Mesendoderm (in vitro differentiated cells): ENCODE results near the gene SP3.
A peak's percentile ranks its signal among the peaks of the same experiment; 100 is the strongest.

Experiments
- DNase-seq: peaks from one replicate; pipeline ENCODE4 v3.0.0; 2013
- H2AK5ac ChIP-seq: 2 replicates; pipeline ENCODE4 v1.6.1; 2013; ENCODE audit warnings: low read length, inconsistent platforms
- H2BK120ac ChIP-seq: 2 replicates; pipeline ENCODE4 v1.6.1; 2013; ENCODE audit warnings: low read depth, mild to moderate bottlenecking, low read length, moderate library complexity, mixed read lengths
- H2BK15ac ChIP-seq: replicated peaks from 2 replicates; pipeline ENCODE4 v1.6.1; 2013; ENCODE audit warnings: low read depth, mild to moderate bottlenecking, moderate library complexity
- H2BK5ac ChIP-seq: 2 replicates; pipeline ENCODE4 v1.6.1; 2013; ENCODE audit warnings: low read length, inconsistent platforms
- H3K18ac ChIP-seq: 2 replicates; pipeline ENCODE4 v1.6.1; 2013; ENCODE audit warnings: mild to moderate bottlenecking, low read length, mixed read lengths
- H3K23ac ChIP-seq: one replicate; pipeline ENCODE4 v1.6.1; 2013; ENCODE audit warnings: low read length
- H3K27ac ChIP-seq: 2 replicates; pipeline ENCODE4 v1.5.1; 2013; ENCODE audit warnings: low read depth, mild to moderate bottlenecking, inconsistent platforms, low read length, moderate library complexity
- H3K27me3 ChIP-seq: 2 replicates; pipeline ENCODE4 v1.6.1; 2013; ENCODE audit warnings: low read length, control low read depth, mild to moderate bottlenecking, inconsistent platforms; ENCODE audit not compliant: insufficient read depth, poor library complexity
- H3K36me3 ChIP-seq: 2 replicates; pipeline ENCODE4 v1.6.1; 2013; ENCODE audit warnings: low read length, inconsistent platforms; ENCODE audit not compliant: control insufficient read depth, insufficient read depth
- H3K4ac ChIP-seq: one replicate; pipeline ENCODE4 v1.6.1; 2013; ENCODE audit warnings: low read depth, mild to moderate bottlenecking, low read length, moderate library complexity
- H3K4me1 ChIP-seq: 2 replicates; pipeline ENCODE4 v1.6.1; 2013; ENCODE audit warnings: low read depth, low read length, inconsistent platforms; ENCODE audit not compliant: control insufficient read depth
- H3K4me2 ChIP-seq: 2 replicates; pipeline ENCODE4 v1.6.1; 2013; ENCODE audit warnings: low read length
- H3K4me3 ChIP-seq: 2 replicates; pipeline ENCODE4 v1.5.1; 2013; ENCODE audit warnings: mild to moderate bottlenecking, low read length
- H3K56ac ChIP-seq: one replicate; pipeline ENCODE4 v1.6.1; 2013; ENCODE audit warnings: low read length
- H3K79me1 ChIP-seq: 2 replicates; pipeline ENCODE4 v1.6.1; 2013; ENCODE audit warnings: low read length, inconsistent platforms
- H3K79me2 ChIP-seq: 2 replicates; pipeline ENCODE4 v1.6.1; 2013; ENCODE audit warnings: mild to moderate bottlenecking, low read length; ENCODE audit not compliant: control insufficient read depth, insufficient read depth
- H3K9ac ChIP-seq: 2 replicates; pipeline ENCODE4 v1.6.1; 2013; ENCODE audit warnings: low read length, inconsistent platforms
- H4K5ac ChIP-seq: one replicate; pipeline ENCODE4 v1.6.1; 2013; ENCODE audit warnings: low read length
- H4K8ac ChIP-seq: one replicate; pipeline ENCODE4 v1.6.1; 2013; ENCODE audit warnings: low read depth, mild to moderate bottlenecking, control low read depth, low read length, moderate library complexity
- WGBS: extraction: QIAGEN DNeasy Blood & Tissue Kit; methylation state at CpG from one replicate; pipeline ENCODE4 v1.1.7; 2013; ENCODE audit warnings: low lambda C conversion rate, missing lambda C conversion rate; ENCODE audit not compliant: insufficient coverage; ENCODE audit errors: extremely low coverage; 5-methylcytosine and 5-hydroxymethylcytosine counted together

Gene SP3

DNA sequence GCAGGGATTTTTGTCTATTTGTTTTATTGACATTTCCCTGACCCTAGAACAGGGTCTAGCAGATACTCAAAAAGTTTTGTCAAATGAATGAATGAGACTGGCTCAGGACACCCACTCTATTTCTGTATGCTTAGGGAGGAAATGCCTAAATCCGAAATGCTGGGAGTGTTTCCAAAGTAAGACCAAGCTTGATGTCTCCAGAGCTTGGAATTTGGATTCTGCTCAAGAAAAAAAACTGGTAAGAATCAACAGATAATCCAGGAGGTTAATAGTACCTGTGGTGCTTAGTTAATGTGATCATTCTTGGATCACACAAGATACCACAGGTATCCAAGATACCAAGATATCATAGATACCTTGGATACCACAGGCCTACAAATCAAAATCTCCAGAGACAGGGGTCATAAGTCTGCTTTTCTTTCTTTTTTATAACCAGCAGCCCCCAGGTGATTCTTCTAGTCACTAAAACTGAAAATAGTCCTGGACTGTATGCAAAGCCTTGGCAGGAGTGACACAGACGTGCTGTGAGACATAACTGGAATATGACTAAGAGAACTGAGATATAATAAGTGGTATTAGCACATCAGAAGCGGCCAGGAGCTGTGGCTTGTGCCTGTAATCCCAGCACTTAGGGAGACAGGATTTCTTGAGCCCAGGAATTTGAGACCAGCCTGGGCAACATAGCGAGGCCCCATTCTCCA lies 39.9 kb upstream of the SP3 start:
- Histone ChIP-seq H3K27ac (no peak overlapping the region), H3K4me1 (peaks cover 6% of the 10 kb centered on the region), H3K27me3 (no peaks in the 10 kb centered on the region), H3K79me2 (no peaks in the 10 kb centered on the region), H4K5ac (peak overlapping the region; percentile 15), H3K4ac (no peak overlapping the region), H2BK120ac (peak overlapping the region; percentile 92), H3K4me2 (no peak overlapping the region), H3K9ac (no peak overlapping the region), H3K36me3 (no peaks in the 10 kb centered on the region), H2BK5ac (no peak overlapping the region), H3K23ac (peak overlapping the region; percentile 9), H2AK5ac (no peak overlapping the region), H3K4me3 (no peak overlapping the region), H2BK15ac (no peak overlapping the region), H4K8ac (no peak overlapping the region), H3K18ac (peak overlapping the region; percentile 86), H3K56ac (no peak overlapping the region), H3K79me1 (no peaks in the 10 kb centered on the region)
- peak; percentile 46 for DNase-seq
- WGBS, result no CpG with 5 or more reads among the region's 4 CpGs

DNA sequence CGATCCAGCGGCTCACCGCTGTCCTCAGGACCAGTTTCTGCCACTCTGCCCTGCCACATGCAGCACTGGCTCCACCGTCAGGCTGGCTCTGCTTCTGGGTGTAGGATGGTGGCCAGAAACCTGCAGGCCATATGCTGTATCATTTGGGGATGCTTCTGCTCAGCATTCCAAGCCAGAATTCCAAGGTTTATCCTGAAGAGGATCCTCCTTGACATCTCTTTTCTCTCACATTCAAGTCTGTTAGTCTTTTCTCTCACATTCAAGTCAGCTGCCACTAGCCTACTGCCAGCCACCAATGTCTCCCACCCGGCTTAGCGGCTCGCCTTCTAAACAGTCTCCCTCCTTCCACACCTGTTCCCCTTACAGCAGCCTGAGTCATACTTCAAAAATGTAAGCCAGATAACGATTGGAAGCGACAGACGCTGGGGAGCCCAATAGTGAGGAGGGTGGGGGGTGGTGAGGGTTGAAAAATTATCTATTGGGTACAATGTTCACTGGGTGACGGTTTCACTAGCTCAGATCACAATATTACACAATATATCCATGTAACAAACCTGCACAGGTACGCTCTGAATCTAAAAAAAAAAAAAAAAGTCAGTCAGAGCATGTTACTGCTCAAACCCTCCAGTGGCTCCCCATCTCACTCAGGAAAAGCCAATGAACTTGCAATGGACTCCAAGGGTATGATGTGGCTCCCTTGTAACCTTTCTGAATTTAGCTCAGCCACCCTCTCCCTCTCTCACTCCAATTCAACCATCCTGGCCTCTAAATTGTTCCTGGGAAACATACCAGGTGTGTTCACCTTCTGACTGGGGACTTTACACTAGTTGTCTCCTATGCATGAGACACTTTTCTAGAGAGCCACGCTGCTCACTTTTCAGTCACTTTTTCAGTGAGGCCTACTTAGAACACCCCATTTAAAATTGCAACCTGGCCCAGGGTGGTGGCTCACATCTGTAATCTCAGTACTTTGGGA lies 38.8 kb upstream of the SP3 start:
- Histone ChIP-seq H3K4me1 (peaks cover 6% of the 10 kb centered on the region), H3K79me2 (no peaks in the 10 kb centered on the region), H3K27ac (peak overlapping the region; percentile 25), H2BK120ac (peak overlapping the region; percentile 92), H3K27me3 (no peaks in the 10 kb centered on the region), H2BK15ac (no peak overlapping the region), H3K18ac (peak overlapping the region; percentile 86), H3K4me2 (no peak overlapping the region), H3K23ac (no peak overlapping the region), H3K9ac (no peak overlapping the region), H2AK5ac (no peak overlapping the region), H3K79me1 (no peaks in the 10 kb centered on the region), H4K5ac (no peak overlapping the region), H3K56ac (no peak overlapping the region), H4K8ac (no peak overlapping the region), H2BK5ac (no peak overlapping the region), H3K4me3 (no peak overlapping the region), H3K36me3 (no peaks in the 10 kb centered on the region), H3K4ac (peak overlapping the region; percentile 20)
- WGBS, result no CpG with 5 or more reads among the region's 13 CpGs
- peak; percentile 91 for DNase-seq

DNA sequence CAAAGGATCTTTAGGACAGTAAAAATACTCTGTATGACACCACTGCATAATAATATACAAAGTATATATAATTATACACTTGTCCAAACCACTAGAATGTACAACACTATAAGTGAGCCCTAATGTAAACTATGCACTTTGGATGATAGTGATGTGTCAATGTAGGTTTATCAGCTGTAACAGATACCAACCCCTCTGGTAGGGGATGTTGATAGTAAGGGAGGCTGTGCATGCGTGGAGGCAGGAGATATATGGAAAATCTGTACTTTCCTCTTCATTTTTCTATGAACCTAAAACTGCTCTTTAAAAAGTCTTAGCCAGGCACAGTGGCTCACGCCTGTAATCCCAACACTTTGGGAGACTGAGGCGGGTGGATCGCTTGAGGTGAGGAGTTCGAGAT lies 37.5 kb upstream of the SP3 start:
- no peak for DNase-seq
- H3K9ac ChIP-seq, result no peak overlapping the region
- no peak overlapping the region for H3K4me2 ChIP-seq
- H2BK120ac ChIP-seq, result no peak overlapping the region
- H2BK15ac ChIP-seq, result no peak overlapping the region
- no peaks in the 10 kb centered on the region for H3K36me3 ChIP-seq
- H3K79me1 ChIP-seq, result no peaks in the 10 kb centered on the region
- WGBS, result no CpG with 5 or more reads among the region's 5 CpGs
- no peaks in the 10 kb centered on the region for H3K79me2 ChIP-seq
- H4K8ac ChIP-seq, result no peak overlapping the region
- no peak overlapping the region for H3K4me3 ChIP-seq
- no peak overlapping the region for H3K27ac ChIP-seq
- H3K56ac ChIP-seq, result no peak overlapping the region
- no peaks in the 10 kb centered on the region for H3K27me3 ChIP-seq
- no peak overlapping the region for H4K5ac ChIP-seq
- H3K23ac ChIP-seq, result no peak overlapping the region
- H2BK5ac ChIP-seq, result no peak overlapping the region
- H3K18ac ChIP-seq, result no peak overlapping the region
- no peak overlapping the region for H3K4ac ChIP-seq
- H2AK5ac ChIP-seq, result no peak overlapping the region
- H3K4me1 ChIP-seq, result peaks cover 6% of the 10 kb centered on the region

DNA sequence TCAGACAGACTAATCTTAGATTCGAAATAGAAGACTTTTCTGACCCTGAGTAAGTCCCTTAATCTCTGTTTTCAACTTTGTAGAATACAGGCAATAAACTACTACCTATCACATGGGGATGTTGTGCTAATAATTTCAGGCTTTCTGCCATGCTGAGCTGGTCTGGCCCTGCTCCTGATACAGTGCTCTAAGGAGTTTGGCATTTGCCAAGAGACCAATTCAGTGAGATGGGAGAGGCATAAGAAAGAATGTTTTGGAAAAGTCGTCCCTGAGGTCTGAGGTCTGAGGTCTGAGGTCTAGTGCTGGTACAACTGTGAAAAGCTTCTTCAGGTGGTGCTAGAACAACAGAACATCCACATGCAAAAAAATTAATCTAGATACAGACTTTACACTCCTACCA lies 35.9 kb upstream of the SP3 start:
- Histone ChIP-seq H3K79me2 (no peaks in the 10 kb centered on the region), H2AK5ac (no peak overlapping the region), H2BK5ac (no peak overlapping the region), H3K18ac (no peak overlapping the region), H3K27ac (no peak overlapping the region), H4K8ac (no peak overlapping the region), H3K4me2 (no peak overlapping the region), H3K9ac (no peak overlapping the region), H2BK15ac (no peak overlapping the region), H3K56ac (no peak overlapping the region), H3K23ac (no peak overlapping the region), H3K79me1 (no peaks in the 10 kb centered on the region), H4K5ac (no peak overlapping the region), H3K4ac (no peak overlapping the region), H3K36me3 (no peaks in the 10 kb centered on the region), H2BK120ac (no peak overlapping the region), H3K27me3 (no peaks in the 10 kb centered on the region), H3K4me3 (no peak overlapping the region), H3K4me1 (peaks cover 6% of the 10 kb centered on the region)
- WGBS, result no CpG with 5 or more reads among the region's 2 CpGs
- no peak for DNase-seq

DNA sequence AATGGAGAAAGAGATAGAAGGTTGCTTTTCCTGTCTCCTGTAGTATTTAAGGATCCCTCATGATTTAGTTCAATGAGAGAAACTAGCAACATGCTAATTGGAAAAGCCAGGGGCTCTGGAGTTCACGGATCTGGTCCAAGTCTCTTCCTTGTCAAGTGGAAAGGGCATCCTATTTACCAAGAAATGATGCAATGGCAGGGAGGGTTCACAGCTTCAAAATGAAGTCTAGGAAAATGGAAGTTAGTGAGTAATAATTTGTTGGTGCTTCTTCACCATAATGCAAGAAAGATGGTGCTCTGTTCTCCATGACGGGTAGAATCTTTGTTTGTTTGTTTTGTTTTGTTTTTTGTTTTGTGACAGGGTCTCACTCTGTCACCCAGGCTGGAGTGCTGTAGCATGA lies 34.6 kb upstream of the SP3 start:
- H4K5ac ChIP-seq, result no peak overlapping the region
- no peak overlapping the region for H3K4me2 ChIP-seq
- WGBS, result no CpG with 5 or more reads among the region's 2 CpGs
- no peak overlapping the region for H3K23ac ChIP-seq
- no peak overlapping the region for H3K4ac ChIP-seq
- no peak for DNase-seq
- H3K79me1 ChIP-seq, result no peaks in the 10 kb centered on the region
- no peak overlapping the region for H3K9ac ChIP-seq
- H3K18ac ChIP-seq, result no peak overlapping the region
- no peak overlapping the region for H2BK120ac ChIP-seq
- H4K8ac ChIP-seq, result no peak overlapping the region
- no peak overlapping the region for H3K56ac ChIP-seq
- no peak overlapping the region for H2BK15ac ChIP-seq
- H3K36me3 ChIP-seq, result no peaks in the 10 kb centered on the region
- H3K27me3 ChIP-seq, result no peaks in the 10 kb centered on the region
- H3K27ac ChIP-seq, result no peak overlapping the region
- peaks cover 6% of the 10 kb centered on the region for H3K4me1 ChIP-seq
- no peaks in the 10 kb centered on the region for H3K79me2 ChIP-seq
- no peak overlapping the region for H2BK5ac ChIP-seq
- no peak overlapping the region for H2AK5ac ChIP-seq
- no peak overlapping the region for H3K4me3 ChIP-seq
